Gastroesophageal sphincter (tissue), 3 donors: ENCODE results near the gene IMMP2L.

Source experiments
- CTCF ChIP-seq, 4 experiments: fragments of 200-600 bp in 2 of 4; fragments of 450-650 bp in 2 of 4; sonication (generic) in 1 of 4; IDR thresholded peaks; one replicate each; pipeline ENCODE4 v1.5.1; 2017 to 2019; ENCODE audit warnings: antibody characterized with exemption in 4 of 4, mild to moderate bottlenecking in 2 of 4, moderate library complexity in 2 of 4
- EP300 ChIP-seq: sonication (generic); formaldehyde crosslinking; IDR thresholded peaks from one replicate; pipeline ENCODE4 v1.6.1; 2017; ENCODE audit warnings: antibody characterized with exemption, mild to moderate bottlenecking
- POLR2A ChIP-seq, 2 donors: fragments of 450-650 bp; IDR thresholded peaks; one replicate each; pipeline ENCODE4 v1.6.1; 2017; ENCODE audit warnings: antibody characterized with exemption in 2 of 2, mild to moderate bottlenecking in 2 of 2, moderate library complexity in 1 of 2
- POLR2AphosphoS5 ChIP-seq: sonication (generic); formaldehyde crosslinking; IDR thresholded peaks from one replicate; pipeline ENCODE4 v1.6.1; 2017; ENCODE audit warnings: antibody characterized with exemption

DNA sequence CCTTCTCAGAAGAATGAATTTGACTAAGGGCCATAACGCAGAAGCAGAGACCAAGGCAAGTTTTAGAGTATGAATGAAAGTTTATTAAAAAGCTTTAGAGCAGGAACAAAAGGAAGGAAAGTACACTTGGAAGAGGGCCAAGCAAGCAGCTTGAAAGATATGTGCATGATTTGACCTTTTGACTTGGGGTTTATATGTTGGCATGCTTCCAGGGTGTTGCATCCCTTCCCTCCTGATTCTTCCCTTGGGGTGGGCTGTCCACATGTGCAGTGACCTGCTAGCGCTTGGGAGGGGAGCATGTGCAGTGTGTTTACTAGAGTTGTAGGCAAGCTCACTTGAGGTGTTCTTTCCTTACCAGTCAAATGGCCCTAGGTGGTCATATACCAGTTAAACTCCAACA lies 509.3 kb downstream of the IMMP2L start:
- TF ChIP-seq CTCF (IDR thresholded peaks at IDR 0.05) (no peak), POLR2AphosphoS5 (no peak), POLR2A (IDR thresholded peaks at IDR 0.05) (no peak), EP300 (no peak)
